OCI-LY7 (cell line): ENCODE data around the gene PLXNA4. TPM values are rescaled to one million over a fixed set of nuclear protein-coding genes. Genes with fewer than 3 reads are reported as not detected.

Experiments
- BruUV-seq: library from RNA; stranded (reverse); fragments of 400-500 nt; replicated peaks from 2 replicates; lab custom pipeline; 2021; lab: Mats Ljungman, UMichigan
- CTCF ChIA-PET: fragments of 300-600 bp; sonication (Branson Sonifier 250); formaldehyde crosslinking; loops from one replicate; lab custom pipeline; 2022; ENCODE audit warnings: antibody characterized with exemption; ENCODE audit not compliant: unreplicated experiment; lab: Charles Lee
- POLR2A ChIA-PET: fragments of 300-600 bp; sonication (Branson Sonifier 250); formaldehyde crosslinking; loops from one replicate; lab custom pipeline; 2022; ENCODE audit warnings: antibody characterized with exemption; lab: Charles Lee
- DNase-seq: peaks from one replicate; pipeline ENCODE4 v3.0.0-alpha.2; 2015; ENCODE audit warnings: low spot score
- H2AFZ ChIP-seq: fragments of 200-600 bp; sonication (generic), shearing (Covaris generic); 2 replicates; pipeline ENCODE4 v1.6.1; 2014; ENCODE audit warnings: mild to moderate bottlenecking, antibody characterized with exemption, low read length, moderate library complexity
- H3K27ac ChIP-seq: fragments of 200-600 bp; sonication (generic); 2 replicates; pipeline ENCODE4 v1.5.1; 2014; ENCODE audit warnings: mixed run types, low read depth, mild to moderate bottlenecking, moderate library complexity, low read length, inconsistent platforms; ENCODE audit not compliant: poor library complexity, severe bottlenecking
- H3K36me3 ChIP-seq: fragments of 200-600 bp; sonication (generic); 2 replicates; pipeline ENCODE4 v1.6.1; 2014; ENCODE audit warnings: mild to moderate bottlenecking, antibody characterized with exemption, low read length, moderate library complexity, mixed read lengths; ENCODE audit not compliant: insufficient read depth
- H3K4me1 ChIP-seq: fragments of 200-600 bp; sonication (generic); 2 replicates; pipeline ENCODE4 v1.5.1; 2014; ENCODE audit warnings: mild to moderate bottlenecking, low read length; ENCODE audit not compliant: insufficient read depth, poor library complexity, severe bottlenecking
- H3K4me2 ChIP-seq: fragments of 200-600 bp; sonication (generic); 2 replicates; pipeline ENCODE4 v1.6.1; 2014; ENCODE audit warnings: mild to moderate bottlenecking, low read length
- H3K4me3 ChIP-seq: fragments of 200-600 bp; sonication (generic); 2 replicates; pipeline ENCODE4 v1.5.1; 2014; ENCODE audit warnings: mild to moderate bottlenecking, low read depth, low read length; ENCODE audit not compliant: poor library complexity, severe bottlenecking
- H3K79me2 ChIP-seq: fragments of 200-600 bp; sonication (generic); 2 replicates; pipeline ENCODE4 v1.6.1; 2016; ENCODE audit warnings: low read depth, mild to moderate bottlenecking, low read length, moderate library complexity, mixed read lengths; ENCODE audit not compliant: insufficient read depth
- H3K9me2 ChIP-seq: fragments of 200-600 bp; sonication (generic); 2 replicates; pipeline ENCODE4 v1.6.1; 2016; ENCODE audit warnings: mild to moderate bottlenecking, low read length, mixed read lengths; ENCODE audit not compliant: insufficient read depth
- H3K9me3 ChIP-seq: fragments of 200-600 bp; sonication (generic); 2 replicates; pipeline ENCODE4 v1.6.1; 2014; ENCODE audit warnings: mild to moderate bottlenecking, mixed run types, low read length, mixed read lengths
- H4K20me1 ChIP-seq: fragments of 200-600 bp; sonication (generic); 2 replicates; pipeline ENCODE4 v1.6.1; 2014; ENCODE audit warnings: mild to moderate bottlenecking, antibody characterized with exemption, low read length, moderate library complexity, mixed read lengths; ENCODE audit not compliant: insufficient read depth
- CTCF ChIP-seq: fragments of 200-600 bp; sonication (generic); conservative IDR thresholded peaks from 2 replicates; pipeline ENCODE4 v1.5.1; 2014; ENCODE audit warnings: mild to moderate bottlenecking, antibody characterized with exemption, low read length, moderate library complexity, mixed read lengths
- EZH2phosphoT487 ChIP-seq: fragments of 200-600 bp; sonication (generic); IDR thresholded peaks from 2 replicates; pipeline ENCODE4 v1.6.1; 2018; ENCODE audit warnings: low read depth, borderline replicate concordance, mild to moderate bottlenecking, mixed run types, antibody characterized with exemption, low read length, moderate library complexity, mixed read lengths
- intact Hi-C: fragments of 100-400 bp; cut with micrococcal nuclease; formaldehyde crosslinking; loops from one replicate; pipeline ENCODE4 v1.10.0; 2022; ENCODE audit not compliant: unreplicated experiment
- total RNA-seq, 2 experiments: library from RNA; depleted of rRNA in 1 of 2; stranded (reverse); fragments of >200 nt in 1 of 2; shearing (Covaris generic) in 1 of 2; gene quantifications; 2 replicates each; pipeline ENCODE4 v1.2.3, GENCODE V29; 2014 to 2022

PLXNA4 gene
- total RNA-seq, 2 experiments from 2014 or later, result not detected

GRCh38 chr7:132225216-132226030, 350.8 kb downstream of the PLXNA4 start:
- ChIA-PET CTCF (no interaction called here), POLR2A (no interaction called here)
- no peaks in the 10 kb centered on the region for H3K9me2 ChIP-seq
- H3K9me3 ChIP-seq, result no peaks in the 10 kb centered on the region
- DNase-seq, result no peak
- no peak overlapping the region for H3K4me3 ChIP-seq
- H3K4me2 ChIP-seq, result no peak overlapping the region
- intact Hi-C loops, result no loop called here
- no peak overlapping the region for H3K27ac ChIP-seq
- TF ChIP-seq EZH2phosphoT487, result no peak
- TF ChIP-seq CTCF, result no peak
- no peak overlapping the region for H2AFZ ChIP-seq
- H3K79me2 ChIP-seq, result no peaks in the 10 kb centered on the region
- no peaks in the 10 kb centered on the region for H4K20me1 ChIP-seq
- BruUV-seq, result no TSS peak
- H3K36me3 ChIP-seq, result no peaks in the 10 kb centered on the region
- H3K4me1 ChIP-seq, result no peaks in the 10 kb centered on the region

- no TSS peak for BruUV-seq
- no peak overlapping the region for H3K4me3 ChIP-seq
Observed at GRCh38 chr7:132221356-132221755, 354.9 kb downstream of the PLXNA4 start.

More at GRCh38 chr7:132221356-132221755, 354.9 kb downstream of the PLXNA4 start:
- Histone ChIP-seq H3K27ac (no peak overlapping the region), H2AFZ (no peak overlapping the region), H3K9me2 (no peaks in the 10 kb centered on the region), H3K36me3 (no peaks in the 10 kb centered on the region), H3K4me1 (no peaks in the 10 kb centered on the region), H3K4me2 (no peak overlapping the region), H4K20me1 (no peaks in the 10 kb centered on the region), H3K9me3 (no peaks in the 10 kb centered on the region), H3K79me2 (no peaks in the 10 kb centered on the region)
- ChIA-PET CTCF (no interaction called here), POLR2A (no interaction called here)
- intact Hi-C loops, result no loop called here
- TF ChIP-seq CTCF, result no peak
- TF ChIP-seq EZH2phosphoT487, result no peak
- DNase-seq, result no peak
